NCI-H748 (cell line): ENCODE results near the gene MRFAP1.
"Not testable (repeated sequence)": the region's sequence is repeated elsewhere in the genome, so short reads cannot be mapped to it uniquely, and the experiment has no call there.

Source experiments
- DNase-seq: peaks from one replicate; lab custom pipeline; 2025; ENCODE audit not compliant: unreplicated experiment; lab: John Stamatoyannopoulos, UW

The MRFAP1 gene

DNA sequence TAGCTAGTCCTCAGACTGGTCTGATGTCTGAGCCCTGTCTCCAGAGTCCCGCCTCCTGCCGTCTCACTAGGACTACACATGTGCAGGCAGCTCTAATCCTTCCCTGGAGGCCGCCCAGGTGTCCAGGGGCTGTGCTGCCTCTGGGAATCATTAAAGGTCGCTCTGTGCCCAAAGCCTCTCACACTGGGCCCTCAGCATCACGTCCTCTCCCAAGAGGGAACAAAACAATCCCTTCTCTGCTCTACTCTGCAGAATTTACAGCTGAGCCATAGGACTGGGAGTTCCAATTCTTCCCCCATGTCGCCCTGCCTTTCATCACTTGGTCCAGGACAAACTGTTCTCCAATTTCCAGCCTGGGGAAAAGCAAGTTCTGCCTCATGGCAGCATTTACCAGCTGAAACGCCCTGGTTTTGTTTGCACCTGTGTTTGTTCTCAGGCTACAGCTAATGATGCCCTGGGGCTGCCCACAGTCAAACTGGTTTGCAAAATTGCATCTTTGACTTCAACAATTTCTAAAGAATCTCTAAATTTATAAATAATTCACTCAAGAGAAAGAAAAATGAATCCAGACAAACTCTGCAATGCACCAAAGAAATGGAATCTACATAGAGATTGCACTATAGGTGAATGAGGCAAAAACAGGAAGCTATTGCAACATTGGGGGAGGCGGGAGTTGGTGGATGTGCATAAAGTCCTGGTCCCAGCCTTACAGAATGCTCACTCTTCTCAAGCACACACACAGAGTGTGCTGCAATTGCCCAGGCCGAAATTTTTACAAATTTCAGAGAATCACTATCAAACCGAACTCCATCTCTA, 7.2 kb upstream of the MRFAP1 start:
- peak; percentile 33 for DNase-seq

DNA sequence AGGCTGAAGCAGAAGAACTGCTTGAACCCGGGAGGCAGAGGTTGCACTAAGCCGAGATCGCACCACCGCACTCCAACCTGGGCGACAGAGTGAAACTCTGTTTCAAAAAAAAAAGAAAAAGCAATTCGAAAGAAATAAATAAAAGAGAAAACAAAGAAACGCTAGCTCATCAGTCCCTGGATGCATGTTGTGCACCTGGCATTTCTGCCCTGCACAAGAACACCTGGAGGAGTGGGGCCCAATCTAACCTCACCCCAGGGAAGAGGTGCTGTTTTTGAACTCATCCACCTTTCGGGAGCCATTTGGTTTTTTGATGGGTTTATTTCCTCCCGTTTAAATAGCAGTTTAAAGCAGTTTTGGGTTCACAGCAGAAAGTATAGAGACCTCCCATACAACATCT, 5.7 kb upstream of the MRFAP1 start:
- DNase-seq, result no peak

DNA sequence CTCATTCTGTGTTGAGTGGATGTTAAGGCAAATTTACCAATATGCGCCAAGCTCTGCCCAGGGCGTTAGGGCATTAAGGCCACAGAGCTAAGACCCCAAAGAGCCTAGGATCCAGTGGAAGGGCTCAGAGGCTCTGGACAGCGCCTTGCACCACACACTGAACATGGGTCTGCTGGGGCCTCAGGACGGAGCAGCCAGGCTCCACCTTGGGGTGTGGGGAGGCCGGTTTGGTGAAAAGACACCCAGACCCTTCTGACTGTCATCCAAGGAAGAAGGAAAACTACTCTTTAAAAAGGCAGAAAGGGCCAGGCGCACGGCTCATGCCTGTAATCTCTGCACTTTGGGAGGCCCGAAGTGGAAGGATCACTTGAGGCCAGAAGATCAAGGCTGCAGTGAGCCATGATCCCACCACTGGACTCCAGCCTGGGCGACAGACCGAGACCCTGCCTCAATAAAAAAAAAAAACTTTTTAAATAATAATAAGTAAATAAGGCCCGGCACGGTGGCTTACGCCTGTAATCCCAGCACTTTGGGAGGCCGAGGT, 1.3 kb upstream of the MRFAP1 start:
- no peak for DNase-seq

DNA sequence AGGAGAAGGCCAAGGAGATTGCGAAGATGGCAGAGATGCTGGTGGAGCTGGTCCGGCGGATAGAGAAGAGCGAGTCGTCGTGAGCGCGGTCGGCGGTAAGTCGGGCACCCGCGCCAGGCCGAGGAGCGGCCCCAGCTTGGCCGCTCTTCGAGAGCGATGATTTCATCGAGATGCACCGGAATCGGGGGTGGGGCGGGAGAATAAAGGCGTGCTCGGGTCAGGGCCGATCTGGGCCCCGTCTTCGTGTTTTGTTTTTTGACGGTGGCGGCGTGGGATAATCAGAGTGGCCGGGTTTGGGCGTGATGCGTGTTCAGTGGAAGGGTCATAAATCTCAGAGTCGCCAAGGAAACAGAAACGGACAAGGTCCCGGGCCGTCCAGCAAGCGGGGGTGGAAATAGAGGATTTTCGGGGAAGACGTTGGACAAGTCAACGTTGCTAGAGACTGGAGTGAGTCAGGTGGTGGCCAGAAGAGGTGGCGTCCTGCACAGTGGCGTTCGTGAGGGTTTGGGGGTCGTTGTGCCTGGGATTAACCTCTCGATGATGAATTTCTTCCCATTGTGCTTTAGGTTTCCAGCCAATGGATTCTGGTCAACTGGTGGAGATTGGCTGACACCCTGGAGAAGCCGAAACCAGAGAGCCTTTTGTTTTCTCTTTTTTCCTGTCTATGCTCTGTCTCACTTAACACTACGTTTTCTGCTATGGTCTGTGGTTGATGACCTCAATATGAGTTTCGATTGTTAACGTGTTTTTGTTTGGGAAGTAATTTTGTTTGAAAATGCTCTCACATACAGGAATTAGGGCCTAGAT, 882 bp downstream of the MRFAP1 start:
- DNase-seq, result peak; percentile 35

DNA sequence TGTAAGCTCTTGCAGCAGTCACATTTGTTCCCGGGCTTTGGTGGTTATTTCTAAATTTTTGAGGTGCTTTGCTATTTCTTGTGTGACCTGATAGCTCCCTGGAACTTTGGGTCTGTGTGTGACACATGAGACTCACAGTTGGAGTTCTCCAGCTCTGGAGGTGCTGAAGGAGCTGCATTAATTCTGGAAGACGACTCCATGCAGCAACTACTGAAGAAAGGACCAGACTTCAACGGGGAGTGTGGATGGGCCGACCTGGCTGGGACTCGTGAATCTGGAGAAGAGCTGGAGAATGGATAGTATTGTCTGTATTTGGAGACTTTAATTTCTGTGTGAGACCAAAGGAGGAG, 1.5 kb downstream of the MRFAP1 start:
- DNase-seq, result no peak

DNA sequence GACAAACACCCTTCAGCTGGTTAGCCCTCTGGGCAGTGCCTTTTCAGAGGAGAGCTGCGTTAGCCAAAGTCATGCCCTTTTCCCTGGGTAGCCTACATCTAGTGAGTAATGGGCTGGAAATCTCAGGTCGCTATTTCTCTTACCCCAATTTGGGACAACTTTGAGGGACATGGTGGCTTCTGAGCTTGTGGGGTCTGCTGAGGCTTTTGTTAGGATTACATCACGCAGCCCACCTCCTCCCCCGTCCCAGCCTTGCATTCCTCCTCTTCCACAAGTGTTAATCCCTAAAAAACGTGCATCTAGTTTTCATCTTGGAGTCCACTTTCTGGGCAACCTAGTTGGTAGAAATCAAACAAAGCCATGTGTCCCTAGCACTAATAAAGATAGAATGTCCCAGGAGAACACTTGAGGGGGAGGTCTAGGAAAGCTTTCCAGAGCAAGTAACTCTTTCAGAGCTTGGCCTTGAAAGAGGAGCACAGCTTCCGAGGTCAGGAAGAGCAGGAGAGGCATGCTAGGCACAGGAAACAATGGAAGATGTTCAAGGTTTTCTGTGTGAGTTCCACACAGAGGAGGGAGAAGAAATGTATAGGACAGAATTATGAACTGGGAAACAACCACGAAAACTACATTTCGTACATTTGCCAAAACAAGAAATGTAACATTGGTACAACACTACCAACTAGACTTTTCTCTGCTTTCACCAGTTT, 2.8 kb downstream of the MRFAP1 start:
- DNase-seq, result no peak

DNA sequence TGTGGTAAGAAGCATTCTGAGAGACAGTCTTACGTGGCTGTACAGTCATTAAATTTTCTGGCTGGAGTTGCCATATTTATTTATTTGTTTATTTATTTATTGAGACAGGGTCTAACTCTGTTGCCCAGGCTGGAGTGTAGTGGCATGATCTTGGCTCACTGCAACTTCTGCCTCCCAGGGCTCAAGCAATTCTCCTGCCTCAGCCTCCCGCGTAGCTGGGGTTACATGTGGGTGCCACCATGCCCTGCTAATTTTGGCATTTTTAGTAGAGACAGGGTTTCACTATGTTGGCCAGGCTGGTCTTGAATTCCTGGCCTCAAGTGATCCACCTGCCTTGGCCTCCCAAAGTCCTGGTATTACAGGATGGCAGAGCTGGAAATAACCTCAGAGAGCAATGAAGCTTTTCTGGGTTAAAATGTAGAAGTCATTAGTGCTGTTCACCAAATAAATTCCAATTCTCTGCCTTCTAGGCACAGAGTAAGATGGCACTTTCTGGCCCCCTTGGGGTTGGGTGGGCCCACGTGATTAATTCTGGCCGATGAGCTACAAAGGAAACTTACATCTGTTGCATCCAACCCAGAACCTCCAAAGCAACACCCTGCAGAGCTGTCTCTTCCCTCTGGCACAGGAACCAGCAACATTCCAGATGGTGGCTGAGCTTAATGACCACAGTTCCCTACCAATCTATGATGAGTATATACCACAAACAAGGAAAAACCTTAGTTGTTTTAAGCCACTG, 4.5 kb downstream of the MRFAP1 start:
- no peak for DNase-seq

DNA sequence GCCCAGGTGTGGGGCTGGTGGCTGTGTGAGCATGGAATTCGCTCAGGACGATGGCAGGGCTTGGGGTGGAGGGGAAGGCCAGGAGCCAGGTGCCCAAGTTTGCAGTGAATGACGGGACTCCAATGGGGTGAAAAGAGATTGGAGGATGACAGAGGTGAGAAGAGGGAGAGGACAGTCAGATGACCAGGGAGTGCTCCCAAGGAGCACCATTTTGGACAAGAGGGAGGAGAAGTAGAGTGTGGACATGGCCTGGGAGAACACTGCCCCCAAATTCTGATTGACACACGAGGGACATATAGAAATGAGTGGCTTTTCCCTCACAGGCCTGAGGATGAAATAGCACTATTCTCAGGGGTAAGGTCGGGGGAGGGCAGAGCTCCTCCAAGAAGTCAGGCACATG, 6.7 kb downstream of the MRFAP1 start:
- no peak for DNase-seq

DNA sequence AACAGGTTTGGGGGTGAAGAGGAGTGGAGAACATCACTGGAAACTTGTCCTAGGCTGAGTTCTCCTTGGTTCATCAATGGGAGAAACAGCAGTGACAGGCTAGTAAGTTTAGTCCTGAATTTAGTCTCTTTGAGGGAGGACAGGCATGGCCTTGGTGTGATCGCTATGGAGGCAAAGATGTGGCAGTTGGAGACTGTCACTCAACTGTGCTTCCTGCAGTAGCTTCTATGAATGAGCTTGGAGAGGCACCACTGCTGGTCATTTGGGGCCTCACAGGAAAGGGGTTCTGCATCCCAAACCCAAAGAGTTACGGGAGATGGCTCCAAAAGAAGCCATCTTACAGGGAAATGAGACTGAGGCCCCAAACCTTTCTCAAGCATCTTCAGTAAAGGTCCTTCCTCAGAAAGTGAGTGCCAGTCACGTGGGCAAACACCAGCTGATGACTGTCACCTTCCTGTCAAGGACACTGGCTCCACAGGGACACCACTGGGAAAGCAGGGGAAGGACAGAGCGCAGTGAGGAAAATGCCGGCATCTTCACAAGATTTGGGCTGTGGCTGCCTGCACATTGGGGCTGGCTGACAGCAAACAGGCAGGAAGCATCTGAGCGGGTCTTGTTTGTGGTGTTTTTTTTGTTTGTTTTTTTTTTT, 7.2 kb downstream of the MRFAP1 start:
- no peak for DNase-seq

DNA sequence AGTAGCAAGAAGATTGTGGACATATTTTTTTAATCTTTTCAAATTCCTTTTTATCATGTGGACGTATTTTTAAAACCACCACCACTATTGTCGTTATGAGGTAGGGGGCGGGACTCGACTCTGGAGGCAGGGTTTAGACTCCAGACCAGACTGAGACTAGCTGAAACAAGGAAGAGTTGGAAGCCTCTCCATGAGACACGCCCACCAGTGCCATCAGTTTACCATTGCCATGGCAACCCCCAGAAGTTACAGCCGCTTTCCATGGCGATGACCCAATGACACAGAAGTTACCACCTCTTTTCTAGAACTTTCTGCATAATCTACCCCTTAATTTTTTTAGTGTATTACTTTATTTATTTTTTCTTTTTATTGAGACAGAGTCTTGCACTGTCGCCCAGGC, 8.7 kb downstream of the MRFAP1 start:
- DNase-seq, result no peak

DNA sequence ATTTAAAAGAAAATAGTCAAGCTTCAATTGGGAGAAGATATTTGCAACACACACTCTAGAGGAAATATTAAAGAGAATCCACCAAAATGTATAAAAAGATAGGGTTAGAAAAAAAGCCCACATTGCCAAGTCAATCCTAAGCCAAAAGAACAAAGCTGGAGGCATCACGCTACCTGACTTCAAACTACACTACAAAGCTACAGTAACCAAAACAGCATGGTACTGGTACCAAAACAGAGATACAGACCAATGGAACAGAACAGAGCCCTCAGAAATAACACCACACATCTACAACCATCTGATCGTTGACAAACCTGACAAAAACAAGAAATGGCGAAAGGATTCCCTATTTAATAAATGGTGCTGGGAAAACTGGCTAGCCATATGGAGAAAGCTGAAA, 13.7 kb downstream of the MRFAP1 start:
- DNase-seq, result not testable (repeated sequence)

DNA sequence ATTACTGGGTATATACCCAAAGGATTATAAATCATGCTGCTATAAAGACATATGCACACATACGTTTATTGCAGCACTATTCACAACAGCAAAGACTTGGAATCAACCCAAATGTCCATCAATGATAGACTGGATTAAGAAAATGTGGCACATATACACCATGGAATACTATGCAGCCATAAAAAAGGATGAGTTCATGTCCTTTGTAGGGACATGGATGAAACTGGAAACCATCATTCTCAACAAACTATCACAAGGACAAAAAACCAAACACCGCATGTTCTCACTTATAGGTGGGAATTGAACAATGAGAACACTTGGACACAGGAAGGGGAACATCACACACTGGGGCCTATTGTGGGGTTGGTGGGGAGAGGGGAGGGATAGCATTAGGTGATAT, 14.8 kb downstream of the MRFAP1 start:
- not testable (repeated sequence) for DNase-seq

DNA sequence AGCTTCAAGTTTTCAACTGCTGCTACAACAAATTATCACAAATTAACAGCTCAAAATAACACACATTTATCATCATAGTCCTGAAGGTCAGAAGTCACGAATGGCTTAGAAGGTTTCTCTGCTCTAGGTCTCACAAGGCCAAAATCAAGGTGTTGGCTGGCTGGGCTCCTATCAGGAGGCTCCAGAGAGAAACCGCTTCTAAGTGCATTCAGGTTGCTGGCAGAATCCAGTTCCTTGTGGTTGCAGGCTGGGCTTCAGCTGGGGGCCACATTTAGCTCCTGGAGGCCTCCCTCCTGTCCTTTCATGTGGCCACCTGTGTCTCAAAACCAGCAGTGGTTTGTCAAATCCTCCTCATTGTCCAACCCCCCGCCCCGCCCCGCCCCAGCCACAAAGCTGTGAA, 15.4 kb downstream of the MRFAP1 start:
- no peak for DNase-seq

DNA sequence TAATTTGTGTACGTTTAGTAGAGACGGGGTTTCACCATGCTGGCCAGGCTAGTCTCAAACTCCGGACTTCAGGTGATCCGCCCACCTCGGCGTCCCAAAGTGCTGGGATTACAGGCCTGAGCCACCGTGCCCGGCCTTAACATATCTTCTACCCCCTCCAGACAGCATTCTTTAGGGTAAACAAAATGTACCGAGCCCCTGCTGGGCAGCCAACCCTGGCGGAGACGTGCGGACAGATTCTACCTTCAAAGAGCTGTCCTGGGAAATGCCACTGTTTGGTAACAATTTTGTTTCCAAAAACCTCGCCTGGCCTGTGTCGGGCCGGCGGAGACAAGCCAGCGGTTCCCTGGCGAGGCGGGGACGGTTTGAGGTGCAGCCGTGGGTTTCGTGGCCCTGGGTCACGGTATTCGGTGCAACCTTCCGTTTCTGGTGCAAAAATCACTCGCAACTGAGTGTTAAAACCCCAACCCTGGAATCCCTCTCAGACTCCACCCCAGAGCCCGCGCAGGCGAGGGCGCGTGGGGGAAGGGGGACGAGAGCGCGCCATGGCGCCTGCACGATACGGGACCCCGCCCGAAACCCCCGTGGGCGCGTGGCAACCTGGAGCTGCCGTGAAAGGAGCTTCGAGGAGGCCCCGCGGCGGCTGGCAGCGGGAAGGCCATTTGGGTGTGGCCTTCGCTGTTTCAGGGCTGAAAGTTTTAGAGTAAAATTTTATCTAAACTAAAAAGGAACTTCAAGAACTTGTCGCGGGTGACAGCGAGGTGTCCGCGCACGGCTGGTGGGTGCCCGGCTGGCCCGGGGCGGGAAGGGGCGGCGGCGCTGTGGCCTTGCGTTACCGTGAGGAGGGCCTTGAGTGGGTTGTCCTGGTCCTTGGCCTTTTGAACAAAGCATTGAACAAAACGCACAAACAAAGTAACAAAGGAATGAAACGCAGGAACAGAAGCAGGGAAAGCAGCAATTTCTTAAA, 17.0 kb downstream of the MRFAP1 start:
- no peak for DNase-seq

DNA sequence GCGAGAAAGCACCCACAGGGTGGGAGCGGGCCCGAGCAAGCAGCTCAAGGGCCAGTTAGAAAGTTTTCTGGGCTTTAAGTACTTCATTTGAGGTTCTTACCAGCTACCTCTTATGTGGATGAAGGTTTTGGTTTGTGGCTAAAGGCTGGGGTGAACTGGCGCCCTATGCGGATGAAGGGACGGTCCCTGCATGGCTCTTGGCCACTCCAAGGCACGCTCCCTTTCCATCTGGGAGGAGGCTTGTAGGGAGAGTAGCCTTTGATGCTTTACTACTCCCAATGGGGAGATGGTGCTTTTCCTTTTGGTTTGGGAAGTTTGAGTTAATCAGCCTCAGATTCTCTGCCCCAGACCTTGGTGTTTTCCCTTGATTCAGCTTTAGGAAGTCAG, 17.7 kb downstream of the MRFAP1 start:
- no peak for DNase-seq

DNA sequence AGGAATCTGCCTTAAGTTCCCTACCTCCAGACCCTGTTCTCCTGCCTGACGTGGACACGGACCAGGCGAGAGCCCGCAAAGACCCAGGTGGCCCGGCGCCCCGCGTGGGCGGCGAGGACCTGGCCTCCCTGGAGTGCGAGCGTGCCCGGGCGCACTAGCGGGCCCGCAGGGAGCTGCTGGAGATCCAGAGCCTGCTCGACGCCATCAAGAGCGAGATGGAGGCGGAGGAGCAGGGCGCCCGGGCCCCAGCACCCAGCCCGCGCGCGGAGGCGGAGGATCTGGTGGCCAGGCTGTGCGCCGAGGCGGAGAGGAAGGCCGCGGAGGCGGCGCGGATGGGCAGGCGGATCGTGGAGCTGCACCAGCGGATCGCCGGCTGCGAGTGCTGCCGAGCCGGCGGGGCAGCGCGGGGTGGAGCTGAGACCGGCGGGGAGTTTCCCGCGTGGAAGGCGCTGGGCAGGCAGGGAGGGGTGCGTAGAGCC, 18.2 kb downstream of the MRFAP1 start:
- no peak for DNase-seq

DNA sequence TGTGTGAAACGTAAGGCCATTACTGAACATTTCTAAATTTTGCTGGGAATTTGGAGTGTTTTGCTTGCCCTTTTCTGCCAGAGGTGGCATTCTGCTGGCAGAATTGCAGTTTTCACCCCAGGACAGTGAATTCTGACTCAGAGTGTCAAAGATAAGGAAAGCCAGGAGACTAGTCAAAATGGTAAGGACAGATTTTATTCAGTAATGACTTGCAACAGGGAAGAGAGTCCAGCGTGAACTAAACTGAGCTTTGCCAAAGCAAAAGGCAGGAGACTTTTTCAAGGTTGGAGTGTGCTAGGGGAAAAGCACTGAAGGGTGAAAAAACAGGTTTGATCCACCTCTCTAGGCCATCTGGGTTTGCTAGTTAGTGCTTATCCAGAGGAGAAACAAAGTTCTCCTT, 19.4 kb downstream of the MRFAP1 start:
- no peak for DNase-seq

DNA sequence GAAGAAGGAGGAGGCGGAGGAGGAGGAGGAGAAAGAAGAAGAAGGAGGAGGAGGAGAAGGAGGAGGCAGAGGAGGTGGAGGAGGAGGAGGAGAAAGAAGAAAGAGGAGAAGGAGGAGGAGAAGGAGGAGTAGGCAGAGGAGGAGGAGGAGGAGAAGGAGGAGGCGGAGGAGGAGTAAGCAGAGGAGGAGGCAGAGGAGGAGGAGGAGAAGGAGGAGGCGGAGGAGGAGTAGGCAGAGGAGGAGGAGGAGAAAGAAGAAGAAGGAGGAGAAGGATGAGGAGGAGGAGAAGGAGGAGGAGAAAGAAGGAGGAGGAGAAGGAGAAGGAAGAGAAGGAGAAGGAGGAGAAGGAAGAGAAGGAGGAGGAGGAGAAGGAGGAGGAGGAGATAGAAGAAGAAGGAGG, 19.9 kb downstream of the MRFAP1 start:
- no peak for DNase-seq

DNA sequence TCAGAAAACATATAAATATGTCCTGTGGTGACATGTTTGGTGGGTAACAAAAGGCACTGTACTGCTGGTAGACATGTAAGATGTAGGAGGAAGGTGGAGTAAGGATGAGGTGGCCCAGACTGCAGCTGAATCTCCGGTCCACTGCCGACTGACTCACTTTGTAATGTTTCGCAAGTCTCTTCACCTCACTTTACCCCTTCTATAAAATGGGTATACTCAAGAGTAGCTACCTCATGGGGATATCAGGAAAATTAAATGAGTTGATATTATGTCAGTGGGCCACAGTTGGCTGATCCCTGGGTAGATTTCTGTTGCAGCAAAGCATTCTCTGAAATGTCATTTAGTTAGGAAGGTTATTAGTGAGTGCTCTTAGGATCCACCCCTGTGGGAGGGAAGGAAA, 22.1 kb downstream of the MRFAP1 start:
- DNase-seq, result no peak
